ENCODE data around the gene EID2B. TPM values are rescaled to one million over a fixed set of nuclear protein-coding genes. Genes with fewer than 3 reads are reported as not detected.
A peak's percentile ranks its signal among the peaks of the same experiment; 100 is the strongest.

The EID2B gene
- total RNA-seq, 2 donors from 2014 or later = 5.6 to 6.2 TPM

GRCh38 chr19:39499932-39500331 is 32.7 kb downstream of the EID2B start:
- peaks cover 9 to 11% of the 10 kb centered on the region in 2 donors for H3K4me1 ChIP-seq (ENCODE audit: control insufficient read depth in 1 of 2, low read depth in 2 of 2)
- no peaks in the 10 kb centered on the region for H3K9me3 ChIP-seq
- no peaks in the 10 kb centered on the region for H3K36me3 ChIP-seq
- TF ChIP-seq CTCF (IDR thresholded peaks at IDR 0.05) = no peak
- H3K27me3 ChIP-seq (replicated peaks; ENCODE audit: insufficient read depth) = peaks cover 4% of the 10 kb centered on the region
- no peak overlapping the region for H3K4me3 ChIP-seq
- no peak overlapping the region for H3K27ac ChIP-seq
- ATAC-seq (ENCODE audit: insufficient number of reproducible peaks, low FRiP score, low read depth) = no peak
- no peak for DNase-seq (ENCODE audit: low spot score)

GRCh38 chr19:39498798-39499642 is 33.6 kb downstream of the EID2B start, which contains the start of gene DLL3:
DLL3 (plus strand) TSS chr19:39498947; CDS start chr19:39498975, 28 bp downstream.
- ATAC-seq (ENCODE audit: insufficient number of reproducible peaks, low FRiP score, low read depth) (no peak), DNase-seq (ENCODE audit: low spot score) (no peak)
- H3K36me3 ChIP-seq = no peaks in the 10 kb centered on the region
- no peaks in the 10 kb centered on the region for H3K9me3 ChIP-seq
- TF ChIP-seq CTCF (IDR thresholded peaks at IDR 0.05) = no peak
- peaks cover 9 to 11% of the 10 kb centered on the region in 2 donors for H3K4me1 ChIP-seq (ENCODE audit: control insufficient read depth in 1 of 2, low read depth in 2 of 2)
- H3K27me3 ChIP-seq (replicated peaks; ENCODE audit: insufficient read depth) = peaks cover 4% of the 10 kb centered on the region
- H3K27ac ChIP-seq = no peak within 1 kb of the TSS
- peak within 1 kb of the TSS; percentile 16 for H3K4me3 ChIP-seq

GRCh38 chr19:39497996-39498797 is 34.5 kb downstream of the EID2B start:
- H3K27me3 ChIP-seq (replicated peaks; ENCODE audit: insufficient read depth) = peaks cover 4% of the 10 kb centered on the region
- no peak for ATAC-seq (ENCODE audit: insufficient number of reproducible peaks, low FRiP score, low read depth)

GRCh38 chr19:39497701-39497995 is 35.0 kb downstream of the EID2B start:
- H3K4me1 ChIP-seq (ENCODE audit: control insufficient read depth in 1 of 2, low read depth in 2 of 2) = peaks cover 9 to 11% of the 10 kb centered on the region in 2 donors
- no peaks in the 10 kb centered on the region for H3K36me3 ChIP-seq
- ATAC-seq (ENCODE audit: insufficient number of reproducible peaks, low FRiP score, low read depth) (no peak), DNase-seq (ENCODE audit: low spot score) (no peak)
- TF ChIP-seq CTCF (IDR thresholded peaks at IDR 0.05) = no peak
- H3K27me3 ChIP-seq (replicated peaks; ENCODE audit: insufficient read depth) = peaks cover 4% of the 10 kb centered on the region
- no peaks in the 10 kb centered on the region for H3K9me3 ChIP-seq
- peak overlapping the region; percentile 16 for H3K4me3 ChIP-seq
- H3K27ac ChIP-seq = no peak overlapping the region

More at GRCh38 chr19:39497996-39498797, 34.5 kb downstream of the EID2B start:
- Histone ChIP-seq H3K4me1 (ENCODE audit: control insufficient read depth in 1 of 2, low read depth in 2 of 2) (peaks cover 9 to 11% of the 10 kb centered on the region in 2 donors), H3K27ac (no peak overlapping the region), H3K36me3 (no peaks in the 10 kb centered on the region), H3K9me3 (no peaks in the 10 kb centered on the region), H3K4me3 (peak overlapping the region; percentile 16)
- DNase-seq (ENCODE audit: low spot score) = no peak
- TF ChIP-seq CTCF (IDR thresholded peaks at IDR 0.05) = no peak

GRCh38 chr19:39496063-39496462 is 36.6 kb downstream of the EID2B start:
- Histone ChIP-seq H3K4me1 (ENCODE audit: control insufficient read depth in 1 of 2, low read depth in 2 of 2) (peaks cover 9 to 11% of the 10 kb centered on the region in 2 donors), H3K4me3 (no peak overlapping the region), H3K9me3 (no peaks in the 10 kb centered on the region), H3K27ac (no peak overlapping the region), H3K27me3 (replicated peaks; ENCODE audit: insufficient read depth) (peaks cover 4% of the 10 kb centered on the region), H3K36me3 (no peaks in the 10 kb centered on the region)
- ATAC-seq (ENCODE audit: insufficient number of reproducible peaks, low FRiP score, low read depth) (no peak), DNase-seq (ENCODE audit: low spot score) (no peak)
- TF ChIP-seq CTCF (IDR thresholded peaks at IDR 0.05) = no peak

Data from thoracic aorta (tissue), 2 donors.